SJSA1 (cell line): ENCODE measurements around the gene HOXB8. TPM values are rescaled to one million over a fixed set of nuclear protein-coding genes. Genes with fewer than 3 reads are reported as not detected.

Experiments used
- DNase-seq, 2 experiments: peaks; one replicate each; pipeline ENCODE4 v3.0.0-alpha.2; 2015 to 2020; ENCODE audit warnings: low spot score in 2 of 2, low read depth in 1 of 2
- H3K27ac ChIP-seq: fragments of 250-450 bp; sonication (Bioruptor Pico); 2 replicates; pipeline ENCODE4 v1.5.1; 2020; ENCODE audit warnings: mild to moderate bottlenecking, moderate library complexity
- H3K27me3 ChIP-seq: fragments of 250-450 bp; sonication (Bioruptor Pico); replicated peaks from 2 replicates; pipeline ENCODE4 v1.5.1; 2020; ENCODE audit warnings: mild to moderate bottlenecking, moderate library complexity
- H3K36me3 ChIP-seq: fragments of 250-450 bp; sonication (Bioruptor Pico); 2 replicates; pipeline ENCODE4 v1.5.1; 2020; ENCODE audit warnings: mild to moderate bottlenecking
- H3K4me1 ChIP-seq: fragments of 250-450 bp; sonication (Bioruptor Pico); replicated peaks from 2 replicates; pipeline ENCODE4 v1.6.1; 2021; ENCODE audit warnings: mild to moderate bottlenecking
- H3K4me3 ChIP-seq: fragments of 250-450 bp; sonication (Bioruptor Pico); 2 replicates; pipeline ENCODE4 v1.5.1; 2020; ENCODE audit warnings: mild to moderate bottlenecking
- H3K9me3 ChIP-seq: fragments of 250-450 bp; sonication (Bioruptor Pico); replicated peaks from 2 replicates; pipeline ENCODE4 v1.5.1; 2020; ENCODE audit warnings: mild to moderate bottlenecking
- total RNA-seq: library from RNA; depleted of rRNA; stranded (reverse); fragments of >200 nt; shearing (Covaris generic); gene quantifications from 2 replicates; pipeline ENCODE4 v1.2.3, GENCODE V29; 2014; rRNA removed

HOXB8 gene
- total RNA-seq: not detected in 2 replicates

DNA sequence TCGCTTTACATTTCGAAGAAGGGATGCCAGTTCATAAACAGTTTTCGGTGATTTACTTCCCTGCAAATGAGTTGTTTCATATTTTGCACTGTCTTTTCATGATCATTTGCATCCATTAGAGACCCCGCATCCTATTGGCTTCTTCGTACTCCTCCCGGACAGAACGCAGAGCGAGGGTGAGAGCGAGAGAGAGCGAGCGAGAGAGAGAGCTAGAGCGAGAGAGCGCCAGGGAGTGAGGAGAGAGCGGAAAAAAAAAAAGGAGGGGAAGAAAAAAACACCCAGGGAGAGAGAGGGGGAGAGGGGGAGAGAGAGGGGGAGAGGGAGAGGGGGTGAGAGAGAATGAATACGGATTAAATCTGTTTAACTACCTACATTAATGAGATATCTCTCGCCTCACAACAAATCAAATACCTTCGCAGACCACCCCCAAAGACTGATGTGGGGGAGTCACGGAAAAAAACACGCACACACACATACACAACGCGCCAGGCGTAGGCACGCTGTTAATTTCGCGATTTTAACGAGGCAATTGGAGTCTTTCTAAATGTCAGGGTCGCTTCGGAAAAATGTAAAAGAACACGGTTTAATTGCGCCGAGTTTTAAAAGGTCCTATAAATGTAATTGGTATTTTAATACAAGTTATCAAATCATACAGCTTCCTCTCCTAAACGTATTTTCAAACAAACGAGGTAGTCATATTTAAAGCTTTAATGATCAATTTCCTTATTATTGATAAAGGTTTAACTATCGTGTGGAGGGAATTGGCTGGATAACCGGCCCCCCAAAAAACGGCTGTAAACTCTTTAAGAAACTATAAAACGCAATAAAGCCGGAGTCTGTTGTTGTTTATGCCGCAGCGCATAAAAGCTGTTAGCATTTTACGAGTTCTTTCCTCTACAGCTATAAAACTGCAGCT is at the start of gene HOXB8:
Gene HOXB8 (minus strand): TSS at position 246 of the 916 bp plus-strand sequence. CDS start 588 bp downstream, outside the sequence.
- H3K4me1 ChIP-seq: peaks cover 14% of the 10 kb centered on the region
- H3K36me3 ChIP-seq: no peaks in the 10 kb centered on the region
- no peak within 1 kb of the TSS for H3K27ac ChIP-seq
- no peak within 1 kb of the TSS for H3K4me3 ChIP-seq
- no peak for DNase-seq
- no peaks in the 10 kb centered on the region for H3K9me3 ChIP-seq
- peaks cover 65% of the 10 kb centered on the region for H3K27me3 ChIP-seq

- H3K36me3 ChIP-seq: no peaks in the 10 kb centered on the region
- H3K4me3 ChIP-seq: no peak overlapping the region
- H3K4me1 ChIP-seq: no peaks in the 10 kb centered on the region
- no peak overlapping the region for H3K27ac ChIP-seq
- H3K27me3 ChIP-seq: peaks cover 63% of the 10 kb centered on the region
- no peak for DNase-seq
- H3K9me3 ChIP-seq: 0 out of 2 replicates have a peak, but pooled peaks cover 4% of the 10 kb centered on the region
Observed at GRCh38 chr17:48663134-48663924, 48.2 kb upstream of the HOXB8 start.

- Histone ChIP-seq H3K27ac (no peak overlapping the region), H3K4me1 (no peaks in the 10 kb centered on the region), H3K36me3 (no peaks in the 10 kb centered on the region), H3K4me3 (no peak overlapping the region), H3K27me3 (peaks cover 51% of the 10 kb centered on the region), H3K9me3 (0 out of 2 replicates have a peak, but pooled peaks cover 4% of the 10 kb centered on the region)
- DNase-seq: no peak
Observed at GRCh38 chr17:48655913-48656312, 40.8 kb upstream of the HOXB8 start.

DNA sequence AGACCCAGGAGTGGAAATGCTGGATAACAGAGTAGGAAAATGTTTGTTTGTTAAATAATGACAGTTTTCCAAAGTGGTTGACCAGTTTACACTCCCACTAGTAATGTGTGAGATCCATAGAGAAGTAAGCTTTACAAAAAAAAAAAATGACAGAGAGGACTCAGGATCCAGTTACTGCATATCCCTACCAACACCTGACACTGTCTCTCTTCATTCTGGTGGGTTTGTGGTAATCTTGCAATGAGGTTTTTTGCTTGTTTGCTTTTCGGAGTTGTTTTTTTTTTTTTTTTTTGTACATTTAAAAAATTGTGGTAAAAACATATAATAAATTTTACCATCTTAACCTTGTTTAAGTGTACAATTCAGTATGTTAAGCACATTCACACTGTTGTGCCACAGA is 34.6 kb upstream of the HOXB8 start:
- no peak overlapping the region for H3K4me3 ChIP-seq
- H3K4me1 ChIP-seq: peaks cover 13% of the 10 kb centered on the region
- no peaks in the 10 kb centered on the region for H3K36me3 ChIP-seq
- peaks cover 64% of the 10 kb centered on the region for H3K27me3 ChIP-seq
- no peak for DNase-seq
- no peaks in the 10 kb centered on the region for H3K9me3 ChIP-seq
- no peak overlapping the region for H3K27ac ChIP-seq

DNA sequence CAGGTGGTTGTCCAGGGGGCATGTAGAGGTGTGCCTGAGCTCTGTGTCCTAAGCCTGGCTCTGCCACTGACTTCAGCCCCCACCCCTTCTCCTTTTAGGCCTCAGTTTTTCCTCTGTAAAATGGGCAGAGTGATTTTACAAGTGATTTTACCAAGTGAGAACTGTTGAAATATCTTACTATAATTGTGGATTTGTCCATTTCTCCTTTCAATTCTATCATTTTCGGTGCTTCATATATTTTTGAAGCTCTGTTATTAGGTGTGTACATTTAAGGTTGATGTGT is 32.8 kb upstream of the HOXB8 start:
- Histone ChIP-seq H3K4me1 (peaks cover 13% of the 10 kb centered on the region), H3K4me3 (no peak overlapping the region), H3K9me3 (no peaks in the 10 kb centered on the region), H3K36me3 (no peaks in the 10 kb centered on the region), H3K27me3 (peaks cover 79% of the 10 kb centered on the region), H3K27ac (no peak overlapping the region)
- no peak for DNase-seq

GRCh38 chr17:48647103-48647962 is 32.2 kb upstream of the HOXB8 start:
- H3K27me3 ChIP-seq: peaks cover 85% of the 10 kb centered on the region
- no peak overlapping the region for H3K27ac ChIP-seq

DNA sequence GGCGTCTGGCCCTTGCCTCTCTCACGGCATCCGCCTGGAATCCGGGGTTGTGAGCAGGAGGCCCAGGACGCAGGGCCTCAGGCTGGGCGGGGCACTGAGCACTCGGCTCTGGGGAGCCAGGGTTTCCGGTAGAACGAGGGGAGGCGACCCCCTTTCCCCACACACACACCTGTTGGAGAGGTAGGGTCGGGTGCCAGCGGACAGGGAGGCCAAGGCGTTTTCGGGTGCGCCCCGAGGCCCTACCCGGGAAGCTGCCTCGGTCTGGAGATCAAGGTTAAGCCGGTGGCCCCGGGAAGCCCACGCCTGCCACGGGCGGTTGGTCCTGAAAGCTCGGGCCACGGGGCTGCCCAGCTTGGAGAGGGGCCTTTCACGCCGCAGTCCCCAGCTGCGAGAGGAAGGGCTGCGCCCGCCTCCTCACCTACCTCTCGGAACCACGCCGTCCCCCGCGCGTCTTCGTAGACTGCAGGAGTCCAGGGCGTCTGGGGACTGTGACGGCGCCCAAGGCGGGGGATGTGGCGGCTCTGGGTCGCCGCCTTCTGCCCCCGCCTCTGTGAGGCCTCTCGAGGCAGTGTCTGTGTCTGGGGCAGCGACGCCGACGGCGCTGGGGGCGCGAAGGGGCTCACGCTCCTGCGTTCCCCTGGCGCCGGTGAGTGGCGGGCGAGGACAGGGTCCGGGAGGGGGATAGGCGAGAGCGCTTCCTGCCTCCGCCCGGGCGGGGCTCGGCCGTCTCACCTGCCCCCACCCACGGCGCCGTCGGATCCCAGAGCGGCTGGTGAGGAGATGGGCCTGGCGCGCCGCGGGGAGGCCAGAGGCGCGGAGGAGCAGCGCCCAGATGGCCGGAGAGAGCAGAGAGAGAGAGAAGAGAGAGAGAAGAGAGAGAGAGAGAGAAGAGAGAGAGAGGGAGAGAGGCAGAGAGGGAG is 31.4 kb upstream of the HOXB8 start:
- Histone ChIP-seq H3K4me3 (no peak overlapping the region), H3K9me3 (no peaks in the 10 kb centered on the region), H3K27me3 (peaks cover 89% of the 10 kb centered on the region), H3K36me3 (no peaks in the 10 kb centered on the region), H3K27ac (no peak overlapping the region), H3K4me1 (peaks cover 13% of the 10 kb centered on the region)
- DNase-seq: no peak

More at GRCh38 chr17:48647103-48647962, 32.2 kb upstream of the HOXB8 start:
- no peak for DNase-seq
- H3K4me1 ChIP-seq: peaks cover 13% of the 10 kb centered on the region
- no peaks in the 10 kb centered on the region for H3K9me3 ChIP-seq
- H3K4me3 ChIP-seq: peak overlapping the region; percentile 12; the same call in 1 of the 2 replicates
- no peaks in the 10 kb centered on the region for H3K36me3 ChIP-seq

GRCh38 chr17:48645639-48646182 is 30.6 kb upstream of the HOXB8 start:
- H3K27me3 ChIP-seq: peaks cover 96% of the 10 kb centered on the region
- H3K4me1 ChIP-seq: peaks cover 13% of the 10 kb centered on the region
- no peak overlapping the region for H3K4me3 ChIP-seq
- H3K9me3 ChIP-seq: no peaks in the 10 kb centered on the region
- H3K27ac ChIP-seq: no peak overlapping the region
- DNase-seq: no peak
- H3K36me3 ChIP-seq: no peaks in the 10 kb centered on the region

DNA sequence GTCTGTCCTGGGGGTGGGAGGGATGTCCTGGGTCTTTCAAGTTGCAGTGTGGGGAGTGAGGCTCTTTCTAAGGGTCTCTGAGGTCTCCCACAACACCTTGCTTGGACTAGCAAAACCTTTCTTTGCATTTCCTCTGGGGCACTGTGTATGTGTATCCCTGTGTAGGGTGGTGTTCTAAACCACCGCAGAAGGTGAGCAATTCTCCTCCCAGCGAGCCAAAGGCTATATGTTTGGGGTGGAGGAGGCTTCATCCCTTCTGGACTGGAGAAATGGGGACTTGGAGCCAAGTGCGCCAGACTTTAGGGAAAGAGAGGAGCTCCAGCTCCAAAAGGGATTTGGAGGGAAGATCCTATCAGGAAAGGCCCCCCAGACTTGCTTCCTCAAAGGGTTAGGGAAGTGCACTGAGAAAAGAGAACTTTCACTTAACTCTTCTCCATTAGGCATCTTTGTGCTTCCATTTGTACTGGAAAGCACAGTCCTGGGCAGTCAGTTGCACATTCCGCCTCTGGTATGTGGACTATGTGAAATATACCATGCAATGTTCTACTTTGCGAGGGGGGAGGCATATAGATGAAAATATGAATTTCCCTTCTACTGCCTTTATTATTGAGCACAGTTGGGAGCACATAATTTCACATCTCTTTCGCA is 29.9 kb upstream of the HOXB8 start:
- Histone ChIP-seq H3K36me3 (no peaks in the 10 kb centered on the region), H3K27ac (no peak overlapping the region), H3K27me3 (peaks cover 98% of the 10 kb centered on the region), H3K9me3 (no peaks in the 10 kb centered on the region), H3K4me1 (peaks cover 13% of the 10 kb centered on the region), H3K4me3 (no peak overlapping the region)
- no peak for DNase-seq

DNA sequence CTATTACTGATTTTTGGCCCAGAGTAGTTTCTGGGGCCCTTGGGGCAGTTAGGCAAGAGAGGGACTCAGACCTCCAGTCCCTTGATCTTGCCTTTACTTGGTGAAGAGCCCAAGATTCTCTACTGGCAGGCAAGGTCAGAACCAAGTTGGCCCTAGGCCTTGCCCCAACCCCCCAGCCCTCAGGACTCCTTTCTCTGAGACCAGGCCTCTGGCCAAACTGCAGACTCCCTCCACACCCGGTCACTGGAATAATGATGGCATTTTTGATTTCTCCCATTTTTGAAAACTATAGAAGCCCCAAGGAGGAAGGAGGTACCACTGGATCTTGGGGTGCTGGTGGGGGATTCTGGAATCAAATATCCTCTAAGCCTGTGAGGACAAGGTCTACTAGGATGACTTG is 29.1 kb upstream of the HOXB8 start:
- peaks cover 13% of the 10 kb centered on the region for H3K4me1 ChIP-seq
- H3K27ac ChIP-seq: no peak overlapping the region
- H3K9me3 ChIP-seq: no peaks in the 10 kb centered on the region
- no peak overlapping the region for H3K4me3 ChIP-seq
- H3K36me3 ChIP-seq: no peaks in the 10 kb centered on the region
- H3K27me3 ChIP-seq: peaks cover 100% of the 10 kb centered on the region
- DNase-seq: no peak

DNA sequence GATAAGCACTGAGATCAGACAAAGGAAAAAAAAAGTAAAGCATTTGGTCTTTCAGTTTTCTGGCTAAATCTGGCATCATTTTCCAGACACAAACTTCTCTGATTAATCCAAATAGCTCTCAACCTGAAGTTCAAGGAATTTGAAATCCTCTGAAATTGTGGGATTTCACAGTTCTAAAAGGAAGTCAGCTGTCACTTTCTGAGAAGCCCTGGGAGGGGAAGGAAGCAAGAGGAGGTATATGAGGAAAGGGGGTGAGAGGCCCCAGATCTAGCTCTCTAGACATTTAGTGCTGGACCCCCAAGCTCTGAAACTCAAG is 28.6 kb upstream of the HOXB8 start:
- H3K36me3 ChIP-seq: no peaks in the 10 kb centered on the region
- no peaks in the 10 kb centered on the region for H3K9me3 ChIP-seq
- peaks cover 13% of the 10 kb centered on the region for H3K4me1 ChIP-seq
- no peak overlapping the region for H3K27ac ChIP-seq
- peaks cover 100% of the 10 kb centered on the region for H3K27me3 ChIP-seq
- no peak for DNase-seq
- no peak overlapping the region for H3K4me3 ChIP-seq
